ENCODE data around the gene PEX5L. TPM values are rescaled to one million over a fixed set of nuclear protein-coding genes. Genes with fewer than 3 reads are reported as not detected.
"Not testable (repeated sequence)": the region's sequence is repeated elsewhere in the genome, so short reads cannot be mapped to it uniquely, and the experiment has no call there.

The PEX5L gene
- total and polyA plus RNA-seq, 4 experiments from 2014 or later, result 0.06 TPM; not detected in 3

GRCh38 chr3:180068023-180068422 lies 31.3 kb upstream of the PEX5L start:
- Histone ChIP-seq H3K4me3 (ENCODE audit: low read length in 2 of 2) (no peak overlapping the region), H3K27me3 (ENCODE audit: insufficient read depth, low read length) (no peaks in the 10 kb centered on the region), H3K36me3 (ENCODE audit: insufficient read depth, low read length) (no peaks in the 10 kb centered on the region), H3K27ac (ENCODE audit: low read depth, low read length) (no peak overlapping the region), H3K4me1 (ENCODE audit: insufficient read depth, low read length) (no peaks in the 10 kb centered on the region), H3K9me3 (ENCODE audit: control insufficient read depth in 1 of 2, low read length in 2 of 2) (no peaks in the 10 kb centered on the region)
- H3K36me3 Mint-ChIP-seq, result no peaks in the 10 kb centered on the region
- ChIA-PET CTCF (ENCODE audit: partially characterized antibody) (no interaction called here), POLR2A (ENCODE audit: partially characterized antibody) (no interaction called here)
- no peak overlapping the region for H3K4me3 Mint-ChIP-seq
- peaks cover 0 to 2% (median 0%) of the 10 kb centered on the region in 8 donors for H3K9me3 Mint-ChIP-seq
- H3K4me1 Mint-ChIP-seq, result no peaks in the 10 kb centered on the region
- peaks cover 0 to 7% of the 10 kb centered on the region in 2 donors for H3K27me3 Mint-ChIP-seq
- intact Hi-C loops (cut with micrococcal nuclease), result no loop called here
- DNase-seq, result no peak
- no peak overlapping the region for H3K27ac Mint-ChIP-seq

GRCh38 chr3:180066598-180066997 lies 29.9 kb upstream of the PEX5L start:
- Mint-ChIP-seq H3K9me3 (peaks cover 0 to 2% (median 0%) of the 10 kb centered on the region in 8 donors), H3K36me3 (no peaks in the 10 kb centered on the region), H3K4me3 (no peak overlapping the region), H3K4me1 (no peaks in the 10 kb centered on the region), H3K27ac (no peak overlapping the region), H3K27me3 (peaks cover 0 to 3% of the 10 kb centered on the region in 2 donors)
- no peak for DNase-seq
- ChIA-PET CTCF (ENCODE audit: partially characterized antibody) (no interaction called here), POLR2A (ENCODE audit: partially characterized antibody) (no interaction called here)
- Histone ChIP-seq H3K27ac (ENCODE audit: low read depth, low read length) (no peak overlapping the region), H3K4me1 (ENCODE audit: insufficient read depth, low read length) (no peaks in the 10 kb centered on the region), H3K36me3 (ENCODE audit: insufficient read depth, low read length) (no peaks in the 10 kb centered on the region), H3K4me3 (ENCODE audit: low read length in 2 of 2) (no peak overlapping the region), H3K9me3 (ENCODE audit: control insufficient read depth in 1 of 2, low read length in 2 of 2) (no peaks in the 10 kb centered on the region), H3K27me3 (ENCODE audit: insufficient read depth, low read length) (no peaks in the 10 kb centered on the region)
- intact Hi-C loops (cut with micrococcal nuclease), result no loop called here

- Mint-ChIP-seq H3K4me3 (no peak overlapping the region), H3K4me1 (no peaks in the 10 kb centered on the region), H3K36me3 (no peaks in the 10 kb centered on the region), H3K27ac (no peak overlapping the region), H3K9me3 (peaks cover 0 to 2% (median 0%) of the 10 kb centered on the region in 8 donors), H3K27me3 (no peaks in the 10 kb centered on the region)
- CTCF ChIA-PET (ENCODE audit: partially characterized antibody), result no interaction called here
- POLR2A ChIA-PET (ENCODE audit: partially characterized antibody), result no interaction called here
- Histone ChIP-seq H3K36me3 (ENCODE audit: insufficient read depth, low read length) (no peaks in the 10 kb centered on the region), H3K4me3 (ENCODE audit: low read length in 2 of 2) (no peak overlapping the region), H3K27ac (ENCODE audit: low read depth, low read length) (no peak overlapping the region), H3K9me3 (ENCODE audit: control insufficient read depth in 1 of 2, low read length in 2 of 2) (no peaks in the 10 kb centered on the region), H3K27me3 (ENCODE audit: insufficient read depth, low read length) (no peaks in the 10 kb centered on the region), H3K4me1 (ENCODE audit: insufficient read depth, low read length) (no peaks in the 10 kb centered on the region)
- no peak for DNase-seq
- intact Hi-C loops (cut with micrococcal nuclease), result no loop called here
These were observed 27.0 kb upstream of the PEX5L start for GRCh38 chr3:180063783-180064182.

- no peaks in the 10 kb centered on the region for H3K36me3 Mint-ChIP-seq
- DNase-seq, result no peak
- H3K4me1 Mint-ChIP-seq, result no peaks in the 10 kb centered on the region
- no peak overlapping the region for H3K4me3 Mint-ChIP-seq
- H3K9me3 ChIP-seq (ENCODE audit: control insufficient read depth in 1 of 2, low read length in 2 of 2), result no peaks in the 10 kb centered on the region
- peaks cover 0 to 2% (median 0%) of the 10 kb centered on the region in 8 donors for H3K9me3 Mint-ChIP-seq
- POLR2A ChIA-PET (ENCODE audit: partially characterized antibody), result no interaction called here
- CTCF ChIA-PET (ENCODE audit: partially characterized antibody), result no interaction called here
- no peak overlapping the region for H3K27ac ChIP-seq (ENCODE audit: low read depth, low read length)
- H3K36me3 ChIP-seq (ENCODE audit: insufficient read depth, low read length), result no peaks in the 10 kb centered on the region
- no peak overlapping the region for H3K4me3 ChIP-seq (ENCODE audit: low read length in 2 of 2)
- intact Hi-C loops (cut with micrococcal nuclease), result no loop called here
- H3K27me3 Mint-ChIP-seq, result no peaks in the 10 kb centered on the region
- no peak overlapping the region for H3K27ac Mint-ChIP-seq
- H3K4me1 ChIP-seq (ENCODE audit: insufficient read depth, low read length), result no peaks in the 10 kb centered on the region
- no peaks in the 10 kb centered on the region for H3K27me3 ChIP-seq (ENCODE audit: insufficient read depth, low read length)
These were observed 26.0 kb upstream of the PEX5L start for GRCh38 chr3:180062771-180063170.

- Histone ChIP-seq H3K36me3 (ENCODE audit: insufficient read depth, low read length) (no peaks in the 10 kb centered on the region), H3K9me3 (ENCODE audit: control insufficient read depth in 1 of 2, low read length in 2 of 2) (no peaks in the 10 kb centered on the region), H3K27me3 (ENCODE audit: insufficient read depth, low read length) (no peaks in the 10 kb centered on the region), H3K4me1 (ENCODE audit: insufficient read depth, low read length) (no peaks in the 10 kb centered on the region), H3K27ac (ENCODE audit: low read depth, low read length) (no peak overlapping the region), H3K4me3 (ENCODE audit: low read length in 2 of 2) (no peak overlapping the region)
- H3K9me3 Mint-ChIP-seq, result peaks cover 0 to 4% (median 0%) of the 10 kb centered on the region in 8 donors
- no peak overlapping the region for H3K4me3 Mint-ChIP-seq
- intact Hi-C loops (cut with micrococcal nuclease), result no loop called here
- no peaks in the 10 kb centered on the region for H3K27me3 Mint-ChIP-seq
- no peaks in the 10 kb centered on the region for H3K36me3 Mint-ChIP-seq
- no peaks in the 10 kb centered on the region for H3K4me1 Mint-ChIP-seq
- ChIA-PET CTCF (ENCODE audit: partially characterized antibody) (no interaction called here), POLR2A (ENCODE audit: partially characterized antibody) (no interaction called here)
- DNase-seq, result no peak
- H3K27ac Mint-ChIP-seq, result no peak overlapping the region
These were observed 22.6 kb upstream of the PEX5L start for GRCh38 chr3:180059356-180059755.

GRCh38 chr3:180058238-180058637 lies 21.5 kb upstream of the PEX5L start:
- H3K4me3 ChIP-seq (ENCODE audit: low read length in 2 of 2), result no peak overlapping the region
- Mint-ChIP-seq H3K27ac (no peak overlapping the region), H3K4me3 (no peak overlapping the region), H3K27me3 (no peaks in the 10 kb centered on the region), H3K36me3 (no peaks in the 10 kb centered on the region), H3K4me1 (no peaks in the 10 kb centered on the region), H3K9me3 (peaks cover 0 to 4% (median 0%) of the 10 kb centered on the region in 8 donors)
- DNase-seq, result no peak
- H3K27ac ChIP-seq (ENCODE audit: low read depth, low read length), result no peak overlapping the region
- ChIA-PET POLR2A (ENCODE audit: partially characterized antibody) (no interaction called here), CTCF (ENCODE audit: partially characterized antibody) (no interaction called here)
- H3K36me3 ChIP-seq (ENCODE audit: insufficient read depth, low read length), result no peaks in the 10 kb centered on the region
- intact Hi-C loops (cut with micrococcal nuclease), result no loop called here
- H3K9me3 ChIP-seq (ENCODE audit: control insufficient read depth in 1 of 2, low read length in 2 of 2), result no peaks in the 10 kb centered on the region
- no peaks in the 10 kb centered on the region for H3K4me1 ChIP-seq (ENCODE audit: insufficient read depth, low read length)
- no peaks in the 10 kb centered on the region for H3K27me3 ChIP-seq (ENCODE audit: insufficient read depth, low read length)

- CTCF ChIA-PET (ENCODE audit: partially characterized antibody); H3K9me3 ChIP-seq (ENCODE audit: control insufficient read depth in 1 of 2, low read length in 2 of 2); H3K27me3 ChIP-seq (ENCODE audit: insufficient read depth, low read length); H3K27ac Mint-ChIP-seq; H3K4me1 ChIP-seq (ENCODE audit: insufficient read depth, low read length); H3K36me3 Mint-ChIP-seq; H3K27ac ChIP-seq (ENCODE audit: low read depth, low read length); H3K36me3 ChIP-seq (ENCODE audit: insufficient read depth, low read length); H3K4me1 Mint-ChIP-seq; H3K4me3 ChIP-seq (ENCODE audit: low read length in 2 of 2); H3K27me3 Mint-ChIP-seq; H3K9me3 Mint-ChIP-seq; POLR2A ChIA-PET (ENCODE audit: partially characterized antibody); DNase-seq; H3K4me3 Mint-ChIP-seq; intact Hi-C loops (cut with micrococcal nuclease): not testable (repeated sequence)
These were observed 18.9 kb upstream of the PEX5L start for GRCh38 chr3:180055656-180056055.

GRCh38 chr3:180049391-180049790 lies 12.7 kb upstream of the PEX5L start:
- intact Hi-C loops (cut with micrococcal nuclease), result no loop called here
- no peaks in the 10 kb centered on the region for H3K4me1 ChIP-seq (ENCODE audit: insufficient read depth, low read length)
- CTCF ChIA-PET (ENCODE audit: partially characterized antibody), result no interaction called here

More at GRCh38 chr3:180049391-180049790, 12.7 kb upstream of the PEX5L start:
- Histone ChIP-seq H3K27ac (ENCODE audit: low read depth, low read length) (no peak overlapping the region), H3K4me3 (ENCODE audit: low read length in 2 of 2) (no peak overlapping the region), H3K9me3 (ENCODE audit: control insufficient read depth in 1 of 2, low read length in 2 of 2) (no peaks in the 10 kb centered on the region), H3K27me3 (ENCODE audit: insufficient read depth, low read length) (no peaks in the 10 kb centered on the region), H3K36me3 (ENCODE audit: insufficient read depth, low read length) (no peaks in the 10 kb centered on the region)
- POLR2A ChIA-PET (ENCODE audit: partially characterized antibody), result no interaction called here
- no peak overlapping the region for H3K27ac Mint-ChIP-seq
- no peak for DNase-seq
- peaks cover 0 to 4% of the 10 kb centered on the region in 2 donors for H3K27me3 Mint-ChIP-seq
- no peaks in the 10 kb centered on the region for H3K36me3 Mint-ChIP-seq
- no peak overlapping the region for H3K4me3 Mint-ChIP-seq
- peaks cover 0 to 3% (median 0%) of the 10 kb centered on the region in 8 donors for H3K9me3 Mint-ChIP-seq
- no peaks in the 10 kb centered on the region for H3K4me1 Mint-ChIP-seq
